GM23338 (cell line): Measurements from ENCODE around the gene SELENOK. TPM values are rescaled to one million over a fixed set of nuclear protein-coding genes. Genes with fewer than 3 reads are reported as not detected.

Source experiments
- ATAC-seq: fragments of 200-7000 bp; cut with Tn5 transposase; 3 replicates; pipeline ENCODE4 v1.9.1; 2020
- DNase-seq: peaks from one replicate; pipeline ENCODE4 v3.0.0-alpha.2; 2015; ENCODE audit warnings: low spot score
- H2AFZ ChIP-seq: fragments of 200-600 bp; sonication (generic); 2 replicates; pipeline ENCODE4 v1.8.0; 2016; ENCODE audit warnings: antibody characterized with exemption, mild to moderate bottlenecking, moderate library complexity
- H3F3A ChIP-seq: fragments of 200-600 bp; sonication (generic); replicated peaks from 2 replicates; pipeline ENCODE4 v1.8.0; 2017; ENCODE audit warnings: antibody characterized with exemption, mixed run types, low read depth
- H3K27ac ChIP-seq: fragments of 200-600 bp; sonication (generic); 2 replicates; pipeline ENCODE4 v1.6.1; 2016; ENCODE audit warnings: low read depth
- H3K27me3 ChIP-seq: fragments of 200-600 bp; sonication (generic); 2 replicates; pipeline ENCODE4 v1.8.0; 2016; ENCODE audit warnings: mild to moderate bottlenecking, mixed run types, moderate library complexity; ENCODE audit not compliant: insufficient read depth
- H3K36me3 ChIP-seq: fragments of 200-600 bp; sonication (generic); 2 replicates; pipeline ENCODE4 v1.8.0; 2016; ENCODE audit warnings: mild to moderate bottlenecking; ENCODE audit not compliant: insufficient read depth
- H3K4me1 ChIP-seq: fragments of 200-600 bp; sonication (generic); 2 replicates; pipeline ENCODE4 v1.8.0; 2016; ENCODE audit warnings: mild to moderate bottlenecking, moderate library complexity; ENCODE audit not compliant: insufficient read depth
- H3K4me2 ChIP-seq: fragments of 200-600 bp; sonication (generic); 2 replicates; pipeline ENCODE4 v1.7.1; 2017; ENCODE audit warnings: mixed run types
- H3K4me3 ChIP-seq: fragments of 200-600 bp; sonication (generic); 2 replicates; pipeline ENCODE4 v1.6.1; 2016; ENCODE audit warnings: mixed run types
- H3K79me2 ChIP-seq: fragments of 200-600 bp; sonication (generic); replicated peaks from 2 replicates; pipeline ENCODE4 v1.8.0; 2017; ENCODE audit warnings: mild to moderate bottlenecking; ENCODE audit not compliant: insufficient read depth
- H3K9me2 ChIP-seq: fragments of 200-600 bp; sonication (generic); 2 replicates; pipeline ENCODE4 v1.8.0; 2017; ENCODE audit not compliant: insufficient read depth
- H4K20me1 ChIP-seq: fragments of 200-600 bp; sonication (generic); replicated peaks from 2 replicates; pipeline ENCODE4 v1.8.0; 2017; ENCODE audit warnings: mild to moderate bottlenecking; ENCODE audit not compliant: insufficient read depth
- H3K27ac Mint-ChIP-seq: 2 replicates; pipeline ENCODE4 v1.8.0; 2020; ENCODE audit warnings: inconsistent platforms, mild to moderate bottlenecking, moderate library complexity, mixed read lengths
- H3K27me3 Mint-ChIP-seq: 3 replicates; pipeline ENCODE4 v1.8.0; 2022; ENCODE audit warnings: low read depth, mild to moderate bottlenecking, moderate library complexity, mixed read lengths, inconsistent platforms; ENCODE audit not compliant: insufficient read depth, poor library complexity
- H3K36me3 Mint-ChIP-seq: 3 replicates; pipeline ENCODE4 v1.8.0; 2021; ENCODE audit warnings: low read depth, mild to moderate bottlenecking, inconsistent platforms, moderate library complexity, mixed read lengths
- H3K4me1 Mint-ChIP-seq: 3 replicates; pipeline ENCODE4 v1.8.0; 2020; ENCODE audit warnings: mild to moderate bottlenecking, inconsistent platforms, mixed read lengths
- H3K4me3 Mint-ChIP-seq: 3 replicates; pipeline ENCODE4 v1.8.0; 2021; ENCODE audit warnings: moderate library complexity, mild to moderate bottlenecking, inconsistent platforms, mixed read lengths
- H3K9me3 Mint-ChIP-seq: 3 replicates; pipeline ENCODE4 v1.8.0; 2020; ENCODE audit warnings: moderate library complexity, mild to moderate bottlenecking, inconsistent platforms, mixed read lengths
- CREB1 ChIP-seq: fragments of 250-450 bp; sonication (Bioruptor Pico); IDR thresholded peaks from 2 replicates; pipeline ENCODE4 v1.5.0; 2020; ENCODE audit warnings: low read depth, mild to moderate bottlenecking, moderate library complexity
- ETS1 ChIP-seq: IDR thresholded peaks from 2 replicates; pipeline ENCODE4 v1.6.1; 2016; ENCODE audit warnings: antibody characterized with exemption
- ZNF114 ChIP-seq: fragments of 250-450 bp; sonication (Bioruptor Pico); IDR thresholded peaks from 2 replicates; pipeline ENCODE4 v1.5.0; 2020; ENCODE audit warnings: mild to moderate bottlenecking, moderate library complexity
- polyA plus RNA-seq: library from polyadenylated mRNA; unstranded; fragments of >200 nt; fragmentation: Nextera tagmentation; extraction: Ambion mirVana; gene quantifications from 2 replicates; pipeline ENCODE4 v1.2.1, GENCODE V29; 2016
- total RNA-seq: library from RNA; depleted of rRNA; stranded (reverse); fragments of >200 nt; shearing (Covaris generic); gene quantifications from 2 replicates; pipeline ENCODE4 v1.2.3, GENCODE V29; 2014
- TF ChIP-seq, protein P1 (sequence below): fragments of 250-450 bp; sonication (Bioruptor Pico); IDR thresholded peaks from 2 replicates; pipeline ENCODE4 v1.5.0; 2020; ENCODE audit warnings: mild to moderate bottlenecking, moderate library complexity
- TF ChIP-seq, protein P2 (sequence below), 2 experiments: fragments of 200-600 bp in 1 of 2; sonication (generic) in 1 of 2; conservative IDR thresholded peaks; 2 replicates each; pipeline versions ENCODE4 v1.5.1 to v1.6.1; 2016 to 2017; ENCODE audit warnings: antibody characterized with exemption in 2 of 2, low read depth in 2 of 2, mild to moderate bottlenecking in 2 of 2, moderate library complexity in 1 of 2

SELENOK gene
- total and polyA plus RNA-seq, 2 experiments from 2014 or later: 21.4 to 168 TPM

- DNase-seq: no peak
Observed at GRCh38 chr3:53900666-53901331, 9.1 kb upstream of the SELENOK start.

More at GRCh38 chr3:53900666-53901331, 9.1 kb upstream of the SELENOK start:
- Mint-ChIP-seq H3K27me3 (no peaks in the 10 kb centered on the region), H3K27ac (no peak overlapping the region), H3K4me1 (no peaks in the 10 kb centered on the region), H3K4me3 (no peak overlapping the region), H3K36me3 (no peaks in the 10 kb centered on the region), H3K9me3 (no peaks in the 10 kb centered on the region)
- H3K36me3 ChIP-seq: no peaks in the 10 kb centered on the region
- no peak overlapping the region for H3K4me2 ChIP-seq
- TF ChIP-seq, protein P1, sequence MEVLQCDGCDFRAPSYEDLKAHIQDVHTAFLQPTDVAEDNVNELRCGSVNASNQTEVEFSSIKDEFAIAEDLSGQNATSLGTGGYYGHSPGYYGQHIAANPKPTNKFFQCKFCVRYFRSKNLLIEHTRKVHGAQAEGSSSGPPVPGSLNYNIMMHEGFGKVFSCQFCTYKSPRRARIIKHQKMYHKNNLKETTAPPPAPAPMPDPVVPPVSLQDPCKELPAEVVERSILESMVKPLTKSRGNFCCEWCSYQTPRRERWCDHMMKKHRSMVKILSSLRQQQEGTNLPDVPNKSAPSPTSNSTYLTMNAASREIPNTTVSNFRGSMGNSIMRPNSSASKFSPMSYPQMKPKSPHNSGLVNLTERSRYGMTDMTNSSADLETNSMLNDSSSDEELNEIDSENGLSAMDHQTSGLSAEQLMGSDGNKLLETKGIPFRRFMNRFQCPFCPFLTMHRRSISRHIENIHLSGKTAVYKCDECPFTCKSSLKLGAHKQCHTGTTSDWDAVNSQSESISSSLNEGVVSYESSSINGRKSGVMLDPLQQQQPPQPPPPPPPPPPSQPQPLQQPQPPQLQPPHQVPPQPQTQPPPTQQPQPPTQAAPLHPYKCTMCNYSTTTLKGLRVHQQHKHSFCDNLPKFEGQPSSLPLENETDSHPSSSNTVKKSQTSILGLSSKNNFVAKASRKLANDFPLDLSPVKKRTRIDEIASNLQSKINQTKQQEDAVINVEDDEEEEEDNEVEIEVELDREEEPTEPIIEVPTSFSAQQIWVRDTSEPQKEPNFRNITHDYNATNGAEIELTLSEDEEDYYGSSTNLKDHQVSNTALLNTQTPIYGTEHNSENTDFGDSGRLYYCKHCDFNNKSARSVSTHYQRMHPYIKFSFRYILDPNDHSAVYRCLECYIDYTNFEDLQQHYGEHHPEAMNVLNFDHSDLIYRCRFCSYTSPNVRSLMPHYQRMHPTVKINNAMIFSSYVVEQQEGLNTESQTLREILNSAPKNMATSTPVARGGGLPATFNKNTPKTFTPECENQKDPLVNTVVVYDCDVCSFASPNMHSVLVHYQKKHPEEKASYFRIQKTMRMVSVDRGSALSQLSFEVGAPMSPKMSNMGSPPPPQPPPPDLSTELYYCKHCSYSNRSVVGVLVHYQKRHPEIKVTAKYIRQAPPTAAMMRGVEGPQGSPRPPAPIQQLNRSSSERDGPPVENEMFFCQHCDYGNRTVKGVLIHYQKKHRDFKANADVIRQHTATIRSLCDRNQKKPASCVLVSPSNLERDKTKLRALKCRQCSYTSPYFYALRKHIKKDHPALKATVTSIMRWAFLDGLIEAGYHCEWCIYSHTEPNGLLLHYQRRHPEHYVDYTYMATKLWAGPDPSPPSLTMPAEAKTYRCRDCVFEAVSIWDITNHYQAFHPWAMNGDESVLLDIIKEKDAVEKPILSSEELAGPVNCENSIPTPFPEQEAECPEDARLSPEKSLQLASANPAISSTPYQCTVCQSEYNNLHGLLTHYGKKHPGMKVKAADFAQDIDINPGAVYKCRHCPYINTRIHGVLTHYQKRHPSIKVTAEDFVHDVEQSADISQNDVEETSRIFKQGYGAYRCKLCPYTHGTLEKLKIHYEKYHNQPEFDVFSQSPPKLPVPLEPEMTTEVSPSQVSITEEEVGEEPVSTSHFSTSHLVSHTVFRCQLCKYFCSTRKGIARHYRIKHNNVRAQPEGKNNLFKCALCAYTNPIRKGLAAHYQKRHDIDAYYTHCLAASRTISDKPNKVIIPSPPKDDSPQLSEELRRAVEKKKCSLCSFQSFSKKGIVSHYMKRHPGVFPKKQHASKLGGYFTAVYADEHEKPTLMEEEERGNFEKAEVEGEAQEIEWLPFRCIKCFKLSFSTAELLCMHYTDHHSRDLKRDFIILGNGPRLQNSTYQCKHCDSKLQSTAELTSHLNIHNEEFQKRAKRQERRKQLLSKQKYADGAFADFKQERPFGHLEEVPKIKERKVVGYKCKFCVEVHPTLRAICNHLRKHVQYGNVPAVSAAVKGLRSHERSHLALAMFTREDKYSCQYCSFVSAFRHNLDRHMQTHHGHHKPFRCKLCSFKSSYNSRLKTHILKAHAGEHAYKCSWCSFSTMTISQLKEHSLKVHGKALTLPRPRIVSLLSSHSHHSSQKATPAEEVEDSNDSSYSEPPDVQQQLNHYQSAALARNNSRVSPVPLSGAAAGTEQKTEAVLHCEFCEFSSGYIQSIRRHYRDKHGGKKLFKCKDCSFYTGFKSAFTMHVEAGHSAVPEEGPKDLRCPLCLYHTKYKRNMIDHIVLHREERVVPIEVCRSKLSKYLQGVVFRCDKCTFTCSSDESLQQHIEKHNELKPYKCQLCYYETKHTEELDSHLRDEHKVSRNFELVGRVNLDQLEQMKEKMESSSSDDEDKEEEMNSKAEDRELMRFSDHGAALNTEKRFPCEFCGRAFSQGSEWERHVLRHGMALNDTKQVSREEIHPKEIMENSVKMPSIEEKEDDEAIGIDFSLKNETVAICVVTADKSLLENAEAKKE (CRISPR knock-in tag): no peak
- no peak for TF ChIP-seq ETS1
- TF ChIP-seq ZNF114: no peak
- no peak for TF ChIP-seq CREB1 (CRISPR knock-in tag)
- TF ChIP-seq, protein P2, sequence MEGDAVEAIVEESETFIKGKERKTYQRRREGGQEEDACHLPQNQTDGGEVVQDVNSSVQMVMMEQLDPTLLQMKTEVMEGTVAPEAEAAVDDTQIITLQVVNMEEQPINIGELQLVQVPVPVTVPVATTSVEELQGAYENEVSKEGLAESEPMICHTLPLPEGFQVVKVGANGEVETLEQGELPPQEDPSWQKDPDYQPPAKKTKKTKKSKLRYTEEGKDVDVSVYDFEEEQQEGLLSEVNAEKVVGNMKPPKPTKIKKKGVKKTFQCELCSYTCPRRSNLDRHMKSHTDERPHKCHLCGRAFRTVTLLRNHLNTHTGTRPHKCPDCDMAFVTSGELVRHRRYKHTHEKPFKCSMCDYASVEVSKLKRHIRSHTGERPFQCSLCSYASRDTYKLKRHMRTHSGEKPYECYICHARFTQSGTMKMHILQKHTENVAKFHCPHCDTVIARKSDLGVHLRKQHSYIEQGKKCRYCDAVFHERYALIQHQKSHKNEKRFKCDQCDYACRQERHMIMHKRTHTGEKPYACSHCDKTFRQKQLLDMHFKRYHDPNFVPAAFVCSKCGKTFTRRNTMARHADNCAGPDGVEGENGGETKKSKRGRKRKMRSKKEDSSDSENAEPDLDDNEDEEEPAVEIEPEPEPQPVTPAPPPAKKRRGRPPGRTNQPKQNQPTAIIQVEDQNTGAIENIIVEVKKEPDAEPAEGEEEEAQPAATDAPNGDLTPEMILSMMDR (conservative IDR thresholded peaks at IDR 0.05; ENCODE audit: low read depth in 2 of 2): no peak
- H2AFZ ChIP-seq: 0 out of 2 replicates have a peak overlapping the region, but pooled peaks have one; percentile 20
- no peaks in the 10 kb centered on the region for H3F3A ChIP-seq
- H4K20me1 ChIP-seq: no peaks in the 10 kb centered on the region
- no peaks in the 10 kb centered on the region for H3K9me2 ChIP-seq
- H3K27ac ChIP-seq: no peak overlapping the region
- H3K27me3 ChIP-seq: no peaks in the 10 kb centered on the region
- no peak overlapping the region for H3K4me3 ChIP-seq
- no peaks in the 10 kb centered on the region for H3K79me2 ChIP-seq
- no peaks in the 10 kb centered on the region for H3K4me1 ChIP-seq
- no peak for ATAC-seq
